GM12874 (cell line): Measurements from ENCODE around the gene UTRN.

Source experiments
- CTCF ChIP-seq: IDR thresholded peaks from 2 replicates; pipeline ENCODE4 v1.5.1; 2011; ENCODE audit warnings: low read depth, mild to moderate bottlenecking, control low read depth, low read length, moderate library complexity; ENCODE audit not compliant: insufficient read depth

The UTRN gene

GRCh38 chr6:144268794-144269349 lies 16.3 kb upstream of the UTRN start:
- no peak for TF ChIP-seq CTCF

GRCh38 chr6:144277174-144277573 lies 8.0 kb upstream of the UTRN start:
- TF ChIP-seq CTCF = no peak

- no peak for TF ChIP-seq CTCF
These were observed 7.4 kb upstream of the UTRN start for GRCh38 chr6:144277605-144278227.

- no peak for TF ChIP-seq CTCF
These were observed 6.3 kb upstream of the UTRN start for GRCh38 chr6:144278659-144279314.

- TF ChIP-seq CTCF = no peak
These were observed 5.5 kb upstream of the UTRN start for GRCh38 chr6:144279484-144280150.

GRCh38 chr6:144283646-144284477 lies 1.3 kb upstream of the UTRN start:
- no peak for TF ChIP-seq CTCF

GRCh38 chr6:144284478-144284782 lies 705 bp upstream of the UTRN start:
- no peak for TF ChIP-seq CTCF
